IMR-90 (cell line): ENCODE measurements around the gene CAPSL. TPM values are rescaled to one million over a fixed set of nuclear protein-coding genes. Genes with fewer than 3 reads are reported as not detected.

Experiments used
- ATAC-seq: fragments of 200-7000 bp; cut with Tn5 transposase; 2 replicates; pipeline ENCODE4 v1.9.1; 2020; ENCODE audit warnings: low read depth, mild to moderate bottlenecking, moderate library complexity
- BruUV-seq: library from RNA; stranded (reverse); fragments of 400-500 nt; replicated peaks from 2 replicates; lab custom pipeline; 2021; lab: Mats Ljungman, UMichigan
- CTCF ChIA-PET: fragments of 300-600 bp; formaldehyde crosslinking; extraction: SDS; loops from one replicate; lab custom pipeline; 2021; ENCODE audit warnings: antibody characterized with exemption; lab: Yijun Ruan, JAX
- POLR2A ChIA-PET: fragments of 300-600 bp; sonication (Branson Sonifier 250); formaldehyde crosslinking; loops from one replicate; lab custom pipeline; 2022; ENCODE audit warnings: antibody characterized with exemption; ENCODE audit not compliant: unreplicated experiment; lab: Charles Lee
- DNase-seq: peaks from one replicate; pipeline ENCODE4 v3.0.0; 2013
- H2AFZ ChIP-seq: replicated peaks from 2 replicates; pipeline ENCODE3; 2013; ENCODE audit warnings: low read length, mild to moderate bottlenecking; ENCODE audit not compliant: poor library complexity
- H2AK5ac ChIP-seq: 2 replicates; pipeline ENCODE4 v1.6.1; 2013; ENCODE audit warnings: low read depth, low read length, inconsistent platforms
- H2AK9ac ChIP-seq: replicated peaks from 2 replicates; pipeline ENCODE3; 2013; ENCODE audit warnings: mild to moderate bottlenecking, low read depth, low read length, moderate library complexity; ENCODE audit not compliant: poor library complexity
- H2BK120ac ChIP-seq: 2 replicates; pipeline ENCODE4 v1.6.1; 2013; ENCODE audit warnings: low read depth, low read length, inconsistent platforms
- H2BK15ac ChIP-seq: 3 replicates; pipeline ENCODE4 v1.6.1; 2013; ENCODE audit warnings: low read depth, low read length, inconsistent platforms
- H2BK20ac ChIP-seq: 2 replicates; pipeline ENCODE4 v1.6.1; 2013; ENCODE audit warnings: low read depth, mild to moderate bottlenecking, inconsistent platforms, low read length, moderate library complexity
- H2BK5ac ChIP-seq: 2 replicates; pipeline ENCODE4 v1.6.1; 2013; ENCODE audit warnings: mild to moderate bottlenecking, low read depth, low read length, inconsistent platforms; ENCODE audit not compliant: poor library complexity, severe bottlenecking
- H3K14ac ChIP-seq: replicated peaks from 2 replicates; pipeline ENCODE4 v1.6.1; 2013; ENCODE audit warnings: low read depth, low read length, inconsistent platforms
- H3K18ac ChIP-seq: 2 replicates; pipeline ENCODE4 v1.6.1; 2013; ENCODE audit warnings: low read depth, low read length, control low read depth
- H3K23ac ChIP-seq: 2 replicates; pipeline ENCODE4 v1.6.1; 2013; ENCODE audit warnings: low read depth, low read length, inconsistent platforms
- H3K27ac ChIP-seq: 2 replicates; pipeline ENCODE4 v1.5.1; 2013; ENCODE audit warnings: mild to moderate bottlenecking, control low read depth, low read length; ENCODE audit not compliant: insufficient read depth
- H3K27me3 ChIP-seq: 2 replicates; pipeline ENCODE4 v1.6.1; 2013; ENCODE audit warnings: low read length; ENCODE audit not compliant: control insufficient read depth, insufficient read depth
- H3K36me3 ChIP-seq: 2 replicates; pipeline ENCODE4 v1.6.1; 2013; ENCODE audit warnings: low read length, mixed read lengths; ENCODE audit not compliant: control insufficient read depth, insufficient read depth
- H3K4ac ChIP-seq: 2 replicates; pipeline ENCODE4 v1.6.1; 2013; ENCODE audit warnings: low read depth, low read length, inconsistent platforms
- H3K4me1 ChIP-seq: 2 replicates; pipeline ENCODE4 v1.6.1; 2013; ENCODE audit warnings: low read length, mixed read lengths; ENCODE audit not compliant: control insufficient read depth, insufficient read depth
- H3K4me2 ChIP-seq: 2 replicates; pipeline ENCODE4 v1.6.1; 2013; ENCODE audit warnings: low read depth, mild to moderate bottlenecking, control low read depth, low read length, moderate library complexity
- H3K4me3 ChIP-seq: 2 replicates; pipeline ENCODE4 v1.5.1; 2013; ENCODE audit warnings: low read depth, mild to moderate bottlenecking, control low read depth, low read length, moderate library complexity; ENCODE audit not compliant: insufficient read depth
- H3K56ac ChIP-seq: 2 replicates; pipeline ENCODE4 v1.6.1; 2013; ENCODE audit warnings: low read length, inconsistent platforms; ENCODE audit not compliant: insufficient read depth; ENCODE audit errors: extremely low read depth
- H3K79me1 ChIP-seq, 2 experiments: 2 replicates each; pipeline ENCODE4 v1.6.1; 2013; ENCODE audit warnings: low read length in 2 of 2, inconsistent platforms in 1 of 2, low read depth in 1 of 2
- H3K9ac ChIP-seq: 2 replicates; pipeline ENCODE4 v1.6.1; 2013; ENCODE audit warnings: low read depth, low read length, control low read depth
- H3K9me1 ChIP-seq: 2 replicates; pipeline ENCODE4 v1.6.1; 2013; ENCODE audit warnings: low read length, inconsistent platforms; ENCODE audit not compliant: insufficient read depth
- H3K9me3 ChIP-seq: 2 replicates; pipeline ENCODE4 v1.6.1; 2013; ENCODE audit warnings: low read length; ENCODE audit not compliant: control insufficient read depth, insufficient read depth
- H4K20me1 ChIP-seq: 2 replicates; pipeline ENCODE4 v1.6.1; 2013; ENCODE audit warnings: low read length, inconsistent platforms; ENCODE audit not compliant: insufficient read depth
- H4K5ac ChIP-seq: 2 replicates; pipeline ENCODE4 v1.6.1; 2013; ENCODE audit warnings: mild to moderate bottlenecking, low read depth, low read length, control low read depth
- H4K8ac ChIP-seq, 2 experiments: 2 replicates each; pipeline ENCODE4 v1.6.1; 2013; ENCODE audit warnings: low read depth in 2 of 2, low read length in 2 of 2, control low read depth in 1 of 2, inconsistent platforms in 1 of 2
- H4K91ac ChIP-seq: 2 replicates; pipeline ENCODE4 v1.6.1; 2013; ENCODE audit warnings: low read depth, low read length, inconsistent platforms; ENCODE audit not compliant: insufficient read depth
- BHLHE40 ChIP-seq: fragments of 150-350 bp; IDR thresholded peaks from 2 replicates; pipeline ENCODE4 v1.6.1; 2016; ENCODE audit warnings: mild to moderate bottlenecking, low read depth, low read length
- CEBPB ChIP-seq: IDR thresholded peaks from 2 replicates; pipeline ENCODE4 v1.6.1; 2012; ENCODE audit warnings: low read depth, low read length, improper control_type of control experiment
- CHD1 ChIP-seq: IDR thresholded peaks from 2 replicates; pipeline ENCODE4 v1.6.1; 2012; ENCODE audit warnings: low read depth, low read length, improper control_type of control experiment
- FOS ChIP-seq: fragments of 150-350 bp; IDR thresholded peaks from 2 replicates; pipeline ENCODE4 v1.6.1; 2016; ENCODE audit warnings: low read depth, low read length
- MAFK ChIP-seq: IDR thresholded peaks from 2 replicates; pipeline ENCODE4 v1.6.1; 2012; ENCODE audit warnings: low read depth, low read length, improper control_type of control experiment
- MXI1 ChIP-seq: IDR thresholded peaks from 2 replicates; pipeline ENCODE4 v1.6.1; 2012; ENCODE audit warnings: low read depth, mild to moderate bottlenecking, low read length, moderate library complexity, borderline replicate concordance
- NFE2L2 ChIP-seq: fragments of 150-350 bp; IDR thresholded peaks from 2 replicates; pipeline ENCODE4 v1.6.1; 2016; ENCODE audit warnings: low read depth, mild to moderate bottlenecking, low read length
- POLR2A ChIP-seq: IDR thresholded peaks from 2 replicates; pipeline ENCODE4 v1.6.1; 2012; ENCODE audit warnings: mild to moderate bottlenecking, low read depth, low read length
- RAD21 ChIP-seq: IDR thresholded peaks from 2 replicates; pipeline ENCODE4 v1.6.1; 2012; ENCODE audit warnings: low read length, improper control_type of control experiment
- RCOR1 ChIP-seq: IDR thresholded peaks from 2 replicates; pipeline ENCODE4 v1.6.1; 2012; ENCODE audit warnings: mild to moderate bottlenecking, low read length, improper control_type of control experiment; ENCODE audit not compliant: insufficient replicate concordance
- RFX5 ChIP-seq: IDR thresholded peaks from 2 replicates; pipeline ENCODE4 v1.8.0; 2012; ENCODE audit warnings: low read depth, mild to moderate bottlenecking, low read length, moderate library complexity
- SMC3 ChIP-seq: fragments of 150-350 bp; IDR thresholded peaks from 2 replicates; pipeline ENCODE4 v1.6.1; 2016; ENCODE audit warnings: low read depth, mild to moderate bottlenecking, antibody characterized with exemption, low read length, moderate library complexity
- WGBS, 2 experiments: methylation state at CpG; one replicate each; pipeline versions ENCODE4 v1.1.5 to v1.1.7; 2013; ENCODE audit warnings: missing lambda C conversion rate in 2 of 2; ENCODE audit not compliant: insufficient read length in 1 of 2; ENCODE audit errors: extremely low coverage in 2 of 2; 5-methylcytosine and 5-hydroxymethylcytosine counted together
- dilution Hi-C: fragments of 300-500 bp; cut with HindIII; formaldehyde crosslinking; loops from one replicate; pipeline ENCODE4 v1.14.3; 2018; ENCODE audit warnings: low sequenced_read_pairs; ENCODE audit not compliant: unreplicated experiment
- in situ Hi-C: fragments of 300-500 bp; cut with MboI; formaldehyde crosslinking; loops from 3 replicates; pipeline ENCODE4 v1.14.3; 2019; ENCODE audit warnings: low sequenced_read_pairs, inconsistent platforms, mixed read lengths
- intact Hi-C: fragments of 100-400 bp; cut with micrococcal nuclease; formaldehyde crosslinking; loops from 2 replicates; pipeline ENCODE4 v1.10.0; 2022
- polyA plus RNA-seq, 3 experiments: library from polyadenylated mRNA; depleted of rRNA; stranded (reverse); fragments of >200 nt; gene quantifications; 2 replicates each; pipeline ENCODE4 v1.2.3, GENCODE V29; 2012; ENCODE audit warnings: low replicate concordance in 1 of 3
- total RNA-seq: library from RNA; depleted of rRNA; stranded (reverse); fragments of >200 nt; gene quantifications from 2 replicates; pipeline ENCODE4 v1.2.3, GENCODE V29; 2012
- TF ChIP-seq, protein P1 (sequence below): fragments of 150-350 bp; IDR thresholded peaks from 2 replicates; pipeline ENCODE4 v1.6.1; 2017; ENCODE audit warnings: mild to moderate bottlenecking, antibody characterized with exemption, low read length, low read depth
- TF ChIP-seq, protein P2 (sequence below): fragments of 150-350 bp; IDR thresholded peaks from 2 replicates; pipeline ENCODE4 v1.6.1; 2016; ENCODE audit warnings: low read depth, mild to moderate bottlenecking, low read length, moderate library complexity, borderline replicate concordance
- TF ChIP-seq, protein P3 (sequence below): conservative IDR thresholded peaks from 2 replicates; pipeline ENCODE4 v1.5.1; 2012; ENCODE audit warnings: mild to moderate bottlenecking, low read depth, low read length, improper control_type of control experiment

The CAPSL gene
- total and polyA plus RNA-seq, 2 of the 4 experiments (the other 2 are of a cell fraction): 0.09 TPM; not detected in 1

DNA sequence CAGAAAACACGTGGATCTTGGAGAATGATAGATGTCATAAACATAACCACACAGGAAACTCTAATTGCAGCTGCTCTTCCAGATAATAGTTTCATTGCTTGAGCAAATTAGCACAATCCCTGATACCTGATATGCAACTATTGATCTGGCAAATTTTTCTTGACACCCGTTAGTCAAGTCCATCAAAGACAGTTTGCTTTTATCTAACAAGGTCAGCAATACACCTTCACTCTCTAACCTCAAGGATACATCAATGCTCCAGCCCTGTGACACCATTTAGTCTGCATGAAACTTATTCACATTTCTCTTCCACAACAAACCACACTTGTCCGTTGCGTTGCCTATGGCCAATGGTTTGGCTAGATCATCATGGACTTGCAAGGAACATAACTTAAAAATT, 36.1 kb upstream of the CAPSL start:
- no peaks in the 10 kb centered on the region for H3K9me1 ChIP-seq
- no peak overlapping the region for H3K4ac ChIP-seq
- H2BK15ac ChIP-seq: no peak overlapping the region
- intact Hi-C loops (no loop called here), in situ Hi-C loops (no loop called here), dilution Hi-C loops (no loop called here)
- H2BK120ac ChIP-seq: no peak overlapping the region
- no peak overlapping the region for H2AK9ac ChIP-seq
- H2AK5ac ChIP-seq: no peak overlapping the region
- no peaks in the 10 kb centered on the region for H4K20me1 ChIP-seq
- 60% methylated on average over 1 of the region's 4 CpGs; no CpG with 5 or more reads in 1 of the 2 experiments for WGBS, 2 experiments
- DNase-seq (no peak), ATAC-seq (no peak)
- H3K4me3 ChIP-seq: no peak overlapping the region
- H3K9ac ChIP-seq: no peak overlapping the region
- H3K4me2 ChIP-seq: no peak overlapping the region
- H3K27ac ChIP-seq: no peak overlapping the region
- no peaks in the 10 kb centered on the region for H3K4me1 ChIP-seq
- no peak overlapping the region for H3K23ac ChIP-seq
- no peaks in the 10 kb centered on the region for H3K9me3 ChIP-seq
- no peaks in the 10 kb centered on the region for H3K36me3 ChIP-seq
- TF ChIP-seq SMC3 (no peak), RCOR1 (no peak), POLR2A (no peak), BHLHE40 (no peak), NFE2L2 (no peak), RFX5 (no peak), CEBPB (no peak), CHD1 (no peak), FOS (no peak), MAFK (no peak), MXI1 (no peak), RAD21 (no peak)
- TF ChIP-seq, protein P1, sequence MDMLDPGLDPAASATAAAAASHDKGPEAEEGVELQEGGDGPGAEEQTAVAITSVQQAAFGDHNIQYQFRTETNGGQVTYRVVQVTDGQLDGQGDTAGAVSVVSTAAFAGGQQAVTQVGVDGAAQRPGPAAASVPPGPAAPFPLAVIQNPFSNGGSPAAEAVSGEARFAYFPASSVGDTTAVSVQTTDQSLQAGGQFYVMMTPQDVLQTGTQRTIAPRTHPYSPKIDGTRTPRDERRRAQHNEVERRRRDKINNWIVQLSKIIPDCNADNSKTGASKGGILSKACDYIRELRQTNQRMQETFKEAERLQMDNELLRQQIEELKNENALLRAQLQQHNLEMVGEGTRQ: no peak
- TF ChIP-seq, protein P2, sequence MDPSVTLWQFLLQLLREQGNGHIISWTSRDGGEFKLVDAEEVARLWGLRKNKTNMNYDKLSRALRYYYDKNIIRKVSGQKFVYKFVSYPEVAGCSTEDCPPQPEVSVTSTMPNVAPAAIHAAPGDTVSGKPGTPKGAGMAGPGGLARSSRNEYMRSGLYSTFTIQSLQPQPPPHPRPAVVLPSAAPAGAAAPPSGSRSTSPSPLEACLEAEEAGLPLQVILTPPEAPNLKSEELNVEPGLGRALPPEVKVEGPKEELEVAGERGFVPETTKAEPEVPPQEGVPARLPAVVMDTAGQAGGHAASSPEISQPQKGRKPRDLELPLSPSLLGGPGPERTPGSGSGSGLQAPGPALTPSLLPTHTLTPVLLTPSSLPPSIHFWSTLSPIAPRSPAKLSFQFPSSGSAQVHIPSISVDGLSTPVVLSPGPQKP: no peak
- TF ChIP-seq, protein P3, sequence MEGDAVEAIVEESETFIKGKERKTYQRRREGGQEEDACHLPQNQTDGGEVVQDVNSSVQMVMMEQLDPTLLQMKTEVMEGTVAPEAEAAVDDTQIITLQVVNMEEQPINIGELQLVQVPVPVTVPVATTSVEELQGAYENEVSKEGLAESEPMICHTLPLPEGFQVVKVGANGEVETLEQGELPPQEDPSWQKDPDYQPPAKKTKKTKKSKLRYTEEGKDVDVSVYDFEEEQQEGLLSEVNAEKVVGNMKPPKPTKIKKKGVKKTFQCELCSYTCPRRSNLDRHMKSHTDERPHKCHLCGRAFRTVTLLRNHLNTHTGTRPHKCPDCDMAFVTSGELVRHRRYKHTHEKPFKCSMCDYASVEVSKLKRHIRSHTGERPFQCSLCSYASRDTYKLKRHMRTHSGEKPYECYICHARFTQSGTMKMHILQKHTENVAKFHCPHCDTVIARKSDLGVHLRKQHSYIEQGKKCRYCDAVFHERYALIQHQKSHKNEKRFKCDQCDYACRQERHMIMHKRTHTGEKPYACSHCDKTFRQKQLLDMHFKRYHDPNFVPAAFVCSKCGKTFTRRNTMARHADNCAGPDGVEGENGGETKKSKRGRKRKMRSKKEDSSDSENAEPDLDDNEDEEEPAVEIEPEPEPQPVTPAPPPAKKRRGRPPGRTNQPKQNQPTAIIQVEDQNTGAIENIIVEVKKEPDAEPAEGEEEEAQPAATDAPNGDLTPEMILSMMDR: no peak
- BruUV-seq: no TSS peak
- no peaks in the 10 kb centered on the region for H3K27me3 ChIP-seq
- no peak overlapping the region for H4K91ac ChIP-seq
- H3K56ac ChIP-seq: no peak overlapping the region
- H2AFZ ChIP-seq: no peak overlapping the region
- no peak overlapping the region for H4K5ac ChIP-seq
- H3K14ac ChIP-seq: no peak overlapping the region
- no peak overlapping the region for H2BK20ac ChIP-seq
- no peaks in the 10 kb centered on the region for H3K79me1 ChIP-seq
- POLR2A ChIA-PET: no interaction called here
- no peak overlapping the region for H2BK5ac ChIP-seq
- H4K8ac ChIP-seq: no peak overlapping the region
- H3K18ac ChIP-seq: no peak overlapping the region
- CTCF ChIA-PET: no interaction called here
